ENCODE measurements around the gene ERC1.
"Not testable (repeated sequence)": the region's sequence is repeated elsewhere in the genome, so short reads cannot be mapped to it uniquely, and the experiment has no call there.

Gene ERC1

GRCh38 chr12:1252758-1253157 is 261.7 kb downstream of the ERC1 start:
- CTCF ChIA-PET = interaction anchor here (0.9 to 1.3 kb wide), 3 partner anchors 14 to 134 kb away, joined by 3 read pairs; no protein-coding TSS in a partner anchor
- TF ChIP-seq, protein P1, sequence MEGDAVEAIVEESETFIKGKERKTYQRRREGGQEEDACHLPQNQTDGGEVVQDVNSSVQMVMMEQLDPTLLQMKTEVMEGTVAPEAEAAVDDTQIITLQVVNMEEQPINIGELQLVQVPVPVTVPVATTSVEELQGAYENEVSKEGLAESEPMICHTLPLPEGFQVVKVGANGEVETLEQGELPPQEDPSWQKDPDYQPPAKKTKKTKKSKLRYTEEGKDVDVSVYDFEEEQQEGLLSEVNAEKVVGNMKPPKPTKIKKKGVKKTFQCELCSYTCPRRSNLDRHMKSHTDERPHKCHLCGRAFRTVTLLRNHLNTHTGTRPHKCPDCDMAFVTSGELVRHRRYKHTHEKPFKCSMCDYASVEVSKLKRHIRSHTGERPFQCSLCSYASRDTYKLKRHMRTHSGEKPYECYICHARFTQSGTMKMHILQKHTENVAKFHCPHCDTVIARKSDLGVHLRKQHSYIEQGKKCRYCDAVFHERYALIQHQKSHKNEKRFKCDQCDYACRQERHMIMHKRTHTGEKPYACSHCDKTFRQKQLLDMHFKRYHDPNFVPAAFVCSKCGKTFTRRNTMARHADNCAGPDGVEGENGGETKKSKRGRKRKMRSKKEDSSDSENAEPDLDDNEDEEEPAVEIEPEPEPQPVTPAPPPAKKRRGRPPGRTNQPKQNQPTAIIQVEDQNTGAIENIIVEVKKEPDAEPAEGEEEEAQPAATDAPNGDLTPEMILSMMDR (IDR thresholded peaks at IDR 0.05; ENCODE audit: control extremely low read depth, extremely low read depth, low read depth, missing control alignments) = no peak
- no peak for DNase-seq (ENCODE audit: extremely low spot score)
- POLR2A ChIA-PET = no interaction called here

- DNase-seq (ENCODE audit: extremely low spot score); POLR2A ChIA-PET: not testable (repeated sequence)
- CTCF ChIA-PET = interaction anchor here (1.6 kb wide), 1 partner anchor 10 kb away, joined by 4 read pairs; no protein-coding TSS in a partner anchor
These were observed 264.1 kb downstream of the ERC1 start for GRCh38 chr12:1255125-1255524.

DNA sequence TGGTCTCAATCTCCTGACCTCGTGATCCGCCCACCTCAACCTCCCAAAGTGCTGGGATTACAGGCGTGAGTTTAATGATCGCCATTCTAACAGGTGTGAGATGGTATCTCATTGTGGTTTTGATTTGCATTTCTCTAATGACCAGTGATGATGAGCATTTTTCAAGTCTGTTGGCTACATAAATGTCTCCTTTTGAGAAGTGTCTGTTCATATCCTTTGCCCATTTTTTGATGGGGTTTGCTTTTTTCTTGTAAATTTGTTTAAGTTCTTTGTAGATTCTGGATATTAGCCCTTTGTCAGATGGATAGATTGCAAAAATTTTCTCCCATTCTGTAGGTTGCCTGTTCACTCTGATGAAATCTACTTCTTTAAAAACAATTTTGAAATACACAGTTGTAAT is 264.8 kb downstream of the ERC1 start:
- CTCF ChIA-PET = interaction anchor here (1.2 kb wide), 1 partner anchor 7 kb away, joined by 3 read pairs; no protein-coding TSS in a partner anchor
- DNase-seq (ENCODE audit: extremely low spot score); POLR2A ChIA-PET: not testable (repeated sequence)

- TF ChIP-seq, protein P1 (IDR thresholded peaks at IDR 0.05; ENCODE audit: control extremely low read depth, extremely low read depth, low read depth, missing control alignments) = no peak
- CTCF ChIA-PET = interaction anchor here (1.0 to 1.2 kb wide), 2 partner anchors 8 to 139 kb away, joined by 3 read pairs; no protein-coding TSS in a partner anchor
- DNase-seq (ENCODE audit: extremely low spot score) = no peak
- POLR2A ChIA-PET = no interaction called here
These were observed 265.3 kb downstream of the ERC1 start for GRCh38 chr12:1256285-1256684.

- DNase-seq (ENCODE audit: extremely low spot score) = no peak
- ChIA-PET CTCF (interaction anchor here (0.9 to 1.2 kb wide), 4 partner anchors 9 to 139 kb away, joined by 3 to 4 read pairs (median 3); no protein-coding TSS in a partner anchor), POLR2A (no interaction called here)
- TF ChIP-seq, protein P1 (IDR thresholded peaks at IDR 0.05; ENCODE audit: control extremely low read depth, extremely low read depth, low read depth, missing control alignments) = no peak
These were observed 266.0 kb downstream of the ERC1 start for GRCh38 chr12:1256991-1257390.

DNA sequence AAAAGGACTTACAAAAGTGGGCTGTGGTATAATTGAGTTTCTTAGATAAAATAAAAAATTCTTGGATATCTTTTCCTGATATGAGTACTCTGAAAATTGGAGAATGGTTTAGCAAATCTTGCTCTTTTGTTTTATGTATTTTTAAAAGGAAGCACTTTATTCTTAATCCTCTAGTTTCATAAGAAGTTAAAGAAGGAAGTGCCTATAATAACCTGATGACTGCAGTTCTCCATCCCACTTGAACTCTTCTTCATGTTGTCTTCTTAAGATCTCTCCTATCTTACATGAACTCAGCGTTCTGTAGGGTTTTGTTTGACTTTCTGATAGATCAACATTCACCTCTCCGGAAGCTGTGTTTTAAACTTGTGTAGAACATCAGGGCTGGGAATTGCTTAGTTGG is 271.0 kb downstream of the ERC1 start:
- no peak for DNase-seq (ENCODE audit: extremely low spot score)
- TF ChIP-seq, protein P1 (IDR thresholded peaks at IDR 0.05; ENCODE audit: control extremely low read depth, extremely low read depth, low read depth, missing control alignments) = no peak
- POLR2A ChIA-PET = no interaction called here
- CTCF ChIA-PET = no interaction called here

DNA sequence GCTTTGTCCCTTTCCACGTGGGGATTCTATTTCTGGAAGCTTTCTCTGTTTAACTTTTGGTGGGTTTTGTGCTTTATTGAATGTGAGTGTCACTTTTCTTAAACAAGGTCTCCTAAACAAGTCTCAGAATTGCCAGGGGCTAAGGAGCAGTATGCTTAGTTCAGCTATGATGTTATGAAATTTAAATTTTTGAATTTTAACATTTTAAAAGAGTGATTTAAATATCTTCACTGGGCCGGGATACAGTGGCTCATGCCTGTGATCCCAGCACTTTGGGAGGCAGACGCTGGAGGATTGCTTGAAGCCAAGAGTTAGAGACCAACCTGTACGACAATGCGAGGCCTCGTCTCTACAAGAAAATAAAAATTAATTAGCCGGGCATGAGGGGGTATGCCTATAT is 276.2 kb downstream of the ERC1 start:
- ChIA-PET POLR2A (no interaction called here), CTCF (interaction anchor here (0.7 to 0.8 kb wide), 2 partner anchors 14 to 149 kb away, joined by 3 read pairs; no protein-coding TSS in a partner anchor)
- TF ChIP-seq, protein P1 (IDR thresholded peaks at IDR 0.05; ENCODE audit: control extremely low read depth, extremely low read depth, low read depth, missing control alignments) = no peak
- DNase-seq (ENCODE audit: extremely low spot score) = no peak

GRCh38 chr12:1272142-1272541 is 281.1 kb downstream of the ERC1 start:
- ChIA-PET CTCF (no interaction called here), POLR2A (no interaction called here)
- no peak for DNase-seq (ENCODE audit: extremely low spot score)
- TF ChIP-seq, protein P1 (IDR thresholded peaks at IDR 0.05; ENCODE audit: control extremely low read depth, extremely low read depth, low read depth, missing control alignments) = no peak
